Psoas muscle (tissue), 8 donors: ENCODE data around the gene ALDH1A3. TPM values are rescaled to one million over a fixed set of nuclear protein-coding genes. Genes with fewer than 3 reads are reported as not detected.
A peak's percentile ranks its signal among the peaks of the same experiment; 100 is the strongest.

ENCODE experiments used
- ATAC-seq, 4 donors: fragments of 200-7000 bp; cut with Tn5 transposase; one replicate each; pipeline ENCODE4 v1.9.1; 2020; ENCODE audit warnings: moderate library complexity in 3 of 4, mild to moderate bottlenecking in 2 of 4
- DNase-seq, 2 donors: peaks; one replicate each; pipeline ENCODE4 v3.0.0-alpha.2; 2020
- H3K27ac ChIP-seq: fragments of 200-600 bp; one replicate; pipeline ENCODE4 v1.8.0; 2022
- H3K27me3 ChIP-seq, 3 donors: fragments of 200-600 bp in 1 of 3; one replicate each; pipeline versions ENCODE4 v1.6.1 to v1.8.0; 2013 to 2022; ENCODE audit warnings: low read length in 2 of 3, mild to moderate bottlenecking in 2 of 3, moderate library complexity in 1 of 3; ENCODE audit not compliant: insufficient read depth in 3 of 3
- H3K36me3 ChIP-seq, 2 donors: fragments of 200-600 bp in 1 of 2; one replicate each; pipeline versions ENCODE4 v1.6.1 to v1.8.0; 2013 to 2022; ENCODE audit warnings: low read depth in 1 of 2, mild to moderate bottlenecking in 1 of 2, moderate library complexity in 1 of 2; ENCODE audit not compliant: insufficient read depth in 1 of 2
- H3K4me1 ChIP-seq: fragments of 200-600 bp; one replicate; pipeline ENCODE4 v1.8.0; 2022
- H3K4me3 ChIP-seq: fragments of 200-600 bp; one replicate; pipeline ENCODE4 v1.8.0; 2022; ENCODE audit warnings: mild to moderate bottlenecking
- H3K9me3 ChIP-seq: fragments of 200-600 bp; one replicate; pipeline ENCODE4 v1.8.0; 2022
- WGBS, 3 donors: extraction: QIAGEN DNeasy Blood & Tissue Kit; methylation state at CpG; one replicate each; pipeline versions ENCODE4 v1.1.6 to v1.1.7; 2013; 5-methylcytosine and 5-hydroxymethylcytosine counted together
- intact Hi-C, 2 donors: fragments of 100-400 bp; cut with DNase I; formaldehyde crosslinking; loops; one replicate each; pipeline versions ENCODE4 v1.11.0 to v1.14.2; 2022
- polyA plus RNA-seq, 3 donors: library from polyadenylated mRNA; stranded (reverse); fragments of 200-250 nt; gene quantifications; one replicate each; pipeline ENCODE4 v1.2.3, GENCODE V29; 2013
- total RNA-seq, 4 donors: library from RNA; stranded (reverse); fragmentation: NEBNext Ultra II Directional in 2 of 4; extraction: Animal tissue kit (Norgen Biotek cat#: 25700) in 2 of 4; gene quantifications; one replicate each; pipeline versions ENCODE4 v1.2.1 to v1.2.4, GENCODE V29; 2021 to 2023
- TF ChIP-seq, protein P1 (sequence below): fragments of 200-600 bp; IDR thresholded peaks from one replicate; pipeline ENCODE4 v1.8.0; 2022; ENCODE audit warnings: antibody characterized with exemption
- donor health status: healthy with polysubstance abuse.
- donor health status: DM: no; HTN: no; CAD: no; lungs with moderate emphysema.
- donor health status: Bipolar disorder and iron deficiency.
- donor health status: healthy.
- donor health status: DM: yes; HTN: yes; CAD: no.
- donor health status: DM: no; HTN: no; CAD: no.
- donor health status: DM: no; HTN: no; CAD: no.
- donor health status: DM: yes; HTN: yes; CAD: no.

Gene ALDH1A3
- total and polyA plus RNA-seq, 7 donors: 7.3 to 51.6 (median 11.9) TPM

DNA sequence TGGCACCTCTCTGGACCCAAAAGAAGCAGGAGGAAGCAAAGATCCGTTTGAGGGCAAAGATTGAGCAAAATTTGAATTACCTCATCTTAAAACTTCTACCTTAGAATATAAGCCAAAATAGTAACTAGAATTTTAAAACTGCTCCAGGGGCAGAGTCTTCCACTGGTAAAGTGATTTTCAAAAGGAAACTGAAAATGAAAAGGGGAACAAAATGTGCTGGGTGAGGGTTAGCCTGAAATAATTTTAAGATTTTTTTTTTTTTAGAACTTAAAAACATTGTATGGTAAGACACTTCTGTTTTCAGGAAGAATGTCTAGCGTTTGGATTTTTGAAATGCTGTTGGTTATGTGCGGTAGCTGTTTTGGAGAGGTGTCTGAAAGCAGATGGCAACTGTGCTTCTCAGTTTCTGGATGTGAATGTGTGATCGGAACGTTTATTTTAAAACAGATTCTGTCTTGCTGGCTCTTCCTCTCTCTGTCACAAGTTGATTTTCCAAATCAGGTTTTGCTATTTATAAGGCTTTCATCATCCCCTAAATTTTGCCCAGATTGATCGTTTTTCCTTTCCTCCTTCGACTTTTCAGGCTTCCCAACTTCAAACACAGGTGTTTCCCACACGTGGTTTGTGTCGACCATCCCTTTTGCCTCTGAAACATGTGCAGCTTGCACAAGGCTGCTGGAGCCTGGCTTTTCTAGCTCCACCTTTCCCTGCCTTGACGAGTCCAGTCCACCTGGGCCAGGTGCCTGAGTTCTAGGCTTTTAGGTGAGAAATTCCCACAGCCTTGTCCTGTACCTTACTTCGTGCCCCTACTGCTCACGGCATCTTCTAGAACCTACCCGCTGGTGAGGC is 42.8 kb downstream of the ALDH1A3 start:
- DNase-seq: no peak
- Histone ChIP-seq H3K36me3 (peaks cover 0 to 11% of the 10 kb centered on the region in 2 donors), H3K27me3 (peaks cover 0 to 14% (median 0%) of the 10 kb centered on the region in 3 donors), H3K27ac (peak overlapping the region; percentile 50), H3K4me1 (peaks cover 15% of the 10 kb centered on the region), H3K9me3 (no peaks in the 10 kb centered on the region), H3K4me3 (peak overlapping the region; percentile 18)
- no peak for ATAC-seq
- intact Hi-C loops: loop anchor here (5.0 to 10.0 kb wide), 2 partner anchors 295 to 332 kb away; partner anchors contain the start of gene CHSY1 (in 1 of the 2)
- TF ChIP-seq, protein P1, sequence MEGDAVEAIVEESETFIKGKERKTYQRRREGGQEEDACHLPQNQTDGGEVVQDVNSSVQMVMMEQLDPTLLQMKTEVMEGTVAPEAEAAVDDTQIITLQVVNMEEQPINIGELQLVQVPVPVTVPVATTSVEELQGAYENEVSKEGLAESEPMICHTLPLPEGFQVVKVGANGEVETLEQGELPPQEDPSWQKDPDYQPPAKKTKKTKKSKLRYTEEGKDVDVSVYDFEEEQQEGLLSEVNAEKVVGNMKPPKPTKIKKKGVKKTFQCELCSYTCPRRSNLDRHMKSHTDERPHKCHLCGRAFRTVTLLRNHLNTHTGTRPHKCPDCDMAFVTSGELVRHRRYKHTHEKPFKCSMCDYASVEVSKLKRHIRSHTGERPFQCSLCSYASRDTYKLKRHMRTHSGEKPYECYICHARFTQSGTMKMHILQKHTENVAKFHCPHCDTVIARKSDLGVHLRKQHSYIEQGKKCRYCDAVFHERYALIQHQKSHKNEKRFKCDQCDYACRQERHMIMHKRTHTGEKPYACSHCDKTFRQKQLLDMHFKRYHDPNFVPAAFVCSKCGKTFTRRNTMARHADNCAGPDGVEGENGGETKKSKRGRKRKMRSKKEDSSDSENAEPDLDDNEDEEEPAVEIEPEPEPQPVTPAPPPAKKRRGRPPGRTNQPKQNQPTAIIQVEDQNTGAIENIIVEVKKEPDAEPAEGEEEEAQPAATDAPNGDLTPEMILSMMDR: no peak
- WGBS, 3 donors: 63 to 76% (median 66%) methylated on average over 13 of the region's 13 CpGs

DNA sequence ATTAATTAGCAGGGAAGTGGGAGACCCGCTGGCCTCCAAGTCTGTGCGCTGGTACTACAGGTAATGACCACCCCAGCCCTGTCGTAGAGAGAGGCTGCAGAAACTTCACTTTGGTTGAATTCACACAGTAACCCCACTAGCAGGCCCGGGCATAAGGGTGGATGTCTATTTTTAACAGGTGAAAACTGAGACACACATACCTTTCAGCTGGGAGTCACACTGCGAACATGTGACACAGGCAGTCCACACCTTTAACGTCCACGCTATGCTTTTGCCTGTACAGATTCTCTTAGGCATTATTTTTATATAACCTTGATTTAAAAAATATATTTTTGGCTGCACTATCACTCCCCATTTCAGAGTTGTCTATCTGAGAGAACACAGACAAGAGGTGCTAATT is 43.4 kb downstream of the ALDH1A3 start:
- H3K4me1 ChIP-seq: peaks cover 11% of the 10 kb centered on the region
- H3K27me3 ChIP-seq: peaks cover 0 to 14% (median 0%) of the 10 kb centered on the region in 3 donors
- intact Hi-C loops: loop anchor here (5.0 to 10.0 kb wide), 2 partner anchors 296 to 332 kb away; partner anchors contain the start of gene CHSY1 (in 1 of the 2)
- no peaks in the 10 kb centered on the region for H3K9me3 ChIP-seq
- 63 to 77% (median 64%) methylated on average over 7 of the region's 7 CpGs for WGBS, 3 donors
- TF ChIP-seq, protein P1: no peak
- peaks cover 0 to 11% of the 10 kb centered on the region in 2 donors for H3K36me3 ChIP-seq
- H3K27ac ChIP-seq: peak overlapping the region; percentile 50
- ATAC-seq (peak in 3 of 4 donors; percentile 59 to 71 (median 70)), DNase-seq (no peak)
- H3K4me3 ChIP-seq: peak overlapping the region; percentile 18

DNA sequence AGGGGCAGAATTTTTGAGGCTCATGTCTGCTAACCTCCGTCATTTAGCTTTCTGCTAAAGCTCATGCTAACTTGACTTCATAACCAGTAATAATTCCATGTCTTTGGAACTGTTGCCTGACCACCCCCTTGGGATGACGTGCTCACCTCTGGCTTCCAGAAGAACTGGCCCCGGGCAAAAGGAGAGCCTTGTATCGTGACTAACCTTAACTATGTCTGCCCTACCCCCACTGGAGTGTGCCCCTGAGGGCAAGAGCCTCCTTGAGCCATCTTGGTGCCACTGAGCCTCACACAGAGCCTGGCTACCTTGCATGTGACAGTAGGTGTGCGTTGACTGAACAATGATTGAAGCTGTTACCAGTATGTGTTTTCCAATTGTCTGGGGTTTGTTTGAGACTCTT is 44.3 kb downstream of the ALDH1A3 start:
- DNase-seq: no peak
- TF ChIP-seq, protein P1: no peak
- WGBS, 3 donors: 84 to 86% (median 85%) methylated on average over 5 of the region's 5 CpGs
- intact Hi-C loops: loop anchor here (5.0 to 10.0 kb wide), 2 partner anchors 297 to 331 kb away; partner anchors contain the start of gene CHSY1 (in 1 of the 2)
- Histone ChIP-seq H3K4me1 (peaks cover 11% of the 10 kb centered on the region), H3K36me3 (peaks cover 0 to 11% of the 10 kb centered on the region in 2 donors), H3K27me3 (peaks cover 0 to 7% (median 0%) of the 10 kb centered on the region in 3 donors), H3K4me3 (no peak overlapping the region), H3K27ac (no peak overlapping the region), H3K9me3 (no peaks in the 10 kb centered on the region)
- no peak for ATAC-seq

DNA sequence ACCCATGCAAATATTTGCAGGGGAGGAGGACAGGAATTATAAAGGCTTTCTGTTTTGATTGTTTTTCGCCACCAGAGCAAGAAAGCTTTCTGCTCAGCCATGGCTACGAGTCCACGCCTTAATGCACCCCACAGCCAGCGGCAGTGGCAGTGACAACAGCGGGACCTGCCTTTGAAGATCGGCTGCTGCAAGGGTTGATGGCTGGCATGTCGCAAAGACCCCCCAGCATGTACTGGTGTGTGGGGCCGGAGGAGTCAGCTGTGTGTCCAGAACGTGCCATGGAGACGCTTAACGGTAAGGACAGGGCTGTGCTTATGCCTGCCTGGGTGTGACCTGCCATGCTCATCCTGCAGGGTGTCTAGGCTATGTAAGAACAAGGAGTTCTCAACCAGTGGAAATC is 44.8 kb downstream of the ALDH1A3 start:
- TF ChIP-seq, protein P1: no peak
- ATAC-seq: no peak
- Histone ChIP-seq H3K4me3 (no peak overlapping the region), H3K4me1 (peaks cover 11% of the 10 kb centered on the region), H3K9me3 (no peaks in the 10 kb centered on the region), H3K27ac (no peak overlapping the region), H3K27me3 (peaks cover 0 to 5% (median 0%) of the 10 kb centered on the region in 3 donors), H3K36me3 (peaks cover 0 to 11% of the 10 kb centered on the region in 2 donors)
- WGBS, 3 donors: 91 to 94% (median 92%) methylated on average over 11 of the region's 11 CpGs
- DNase-seq: no peak
- intact Hi-C loops: loop anchor here (5.0 to 10.0 kb wide), 2 partner anchors 297 to 330 kb away; partner anchors contain the start of gene CHSY1 (in 1 of the 2)
